T-helper 17 cell (primary cell): ENCODE results near the gene ZNRF1. TPM values are rescaled to one million over a fixed set of nuclear protein-coding genes. Genes with fewer than 3 reads are reported as not detected.
A peak's percentile ranks its signal among the peaks of the same experiment; 100 is the strongest.

ENCODE experiments used
- ATAC-seq: fragments of 150-1000 bp; cut with Tn5 transposase; 2 replicates; pipeline ENCODE4 v1.10.0; 2021; ENCODE audit warnings: mild to moderate bottlenecking, moderate library complexity
- DNase-seq, 3 donors: peaks; one replicate each; pipeline versions ENCODE4 v3.0.0 to v3.0.0-alpha.2; 2020 to 2021
- H3K9me3 ChIP-seq: one replicate; pipeline ENCODE4 v1.7.0; 2013; ENCODE audit warnings: low read length, mild to moderate bottlenecking; ENCODE audit not compliant: control insufficient read depth, poor library complexity, severe bottlenecking
- H3K27ac Mint-ChIP-seq: one replicate; pipeline ENCODE4 v1.8.0; 2022; ENCODE audit warnings: mild to moderate bottlenecking, moderate library complexity, mixed read lengths
- H3K27me3 Mint-ChIP-seq: one replicate; pipeline ENCODE4 v1.8.0; 2022; ENCODE audit warnings: mixed read lengths
- H3K36me3 Mint-ChIP-seq: one replicate; pipeline ENCODE4 v1.8.0; 2022; ENCODE audit warnings: low read depth, mixed read lengths
- H3K4me1 Mint-ChIP-seq: one replicate; pipeline ENCODE4 v1.8.0; 2022; ENCODE audit warnings: mild to moderate bottlenecking, mixed read lengths
- H3K4me3 Mint-ChIP-seq: one replicate; pipeline ENCODE4 v1.8.0; 2022; ENCODE audit warnings: mild to moderate bottlenecking, moderate library complexity, mixed read lengths
- total RNA-seq, 4 donors: library from RNA in 2 of 4; stranded (reverse) in 2 of 4; gene quantifications; one replicate each; pipeline ENCODE4 v1.2.3 and lab custom pipeline; 2022 to 2026

The ZNRF1 gene
- total RNA-seq, 2 donors from 2014 or later, result 10.7 to 18.1 TPM

- DNase-seq (no peak), ATAC-seq (peak; percentile 16)
- H3K27ac Mint-ChIP-seq, result peak overlapping the region; percentile 85
- no peaks in the 10 kb centered on the region for H3K9me3 ChIP-seq
- H3K4me3 Mint-ChIP-seq, result peak overlapping the region; percentile 41
- no peaks in the 10 kb centered on the region for H3K36me3 Mint-ChIP-seq
- H3K4me1 Mint-ChIP-seq, result peaks cover 22% of the 10 kb centered on the region
- H3K27me3 Mint-ChIP-seq, result no peaks in the 10 kb centered on the region
Measured at GRCh38 chr16:75062135-75062975, 63.5 kb downstream of the ZNRF1 start.

GRCh38 chr16:75062976-75063346, 64.1 kb downstream of the ZNRF1 start:
- ATAC-seq, result no peak
- Mint-ChIP-seq H3K27ac (peak overlapping the region; percentile 85), H3K36me3 (no peaks in the 10 kb centered on the region), H3K4me1 (peaks cover 22% of the 10 kb centered on the region), H3K27me3 (no peaks in the 10 kb centered on the region), H3K4me3 (peak overlapping the region; percentile 41)
- no peaks in the 10 kb centered on the region for H3K9me3 ChIP-seq
- DNase-seq, result no peak

GRCh38 chr16:75063549-75064088, 64.8 kb downstream of the ZNRF1 start:
- no peaks in the 10 kb centered on the region for H3K9me3 ChIP-seq
- Mint-ChIP-seq H3K36me3 (no peaks in the 10 kb centered on the region), H3K4me1 (peaks cover 22% of the 10 kb centered on the region), H3K27ac (peak overlapping the region; percentile 85), H3K4me3 (peak overlapping the region; percentile 56), H3K27me3 (no peaks in the 10 kb centered on the region)
- DNase-seq, result no peak
- ATAC-seq, result no peak

GRCh38 chr16:75064403-75065148, 65.8 kb downstream of the ZNRF1 start:
- no peaks in the 10 kb centered on the region for H3K27me3 Mint-ChIP-seq
- H3K4me3 Mint-ChIP-seq, result peak overlapping the region; percentile 79
- ATAC-seq, result peak; percentile 63
- DNase-seq, result no peak
- H3K27ac Mint-ChIP-seq, result peak overlapping the region; percentile 85
- H3K4me1 Mint-ChIP-seq, result peaks cover 24% of the 10 kb centered on the region
- no peaks in the 10 kb centered on the region for H3K9me3 ChIP-seq
- H3K36me3 Mint-ChIP-seq, result no peaks in the 10 kb centered on the region

- Mint-ChIP-seq H3K4me1 (peaks cover 24% of the 10 kb centered on the region), H3K27me3 (no peaks in the 10 kb centered on the region), H3K36me3 (no peaks in the 10 kb centered on the region), H3K27ac (peak overlapping the region; percentile 85), H3K4me3 (peak overlapping the region; percentile 79)
- DNase-seq, result peak in 1 of 3 donors; percentile 18
- peak; percentile 81 for ATAC-seq
- H3K9me3 ChIP-seq, result no peaks in the 10 kb centered on the region
Measured at GRCh38 chr16:75065149-75065505, 66.3 kb downstream of the ZNRF1 start.

- Mint-ChIP-seq H3K27ac (peak overlapping the region; percentile 85), H3K27me3 (no peaks in the 10 kb centered on the region), H3K36me3 (no peaks in the 10 kb centered on the region), H3K4me3 (no peak overlapping the region), H3K4me1 (peaks cover 28% of the 10 kb centered on the region)
- H3K9me3 ChIP-seq, result no peaks in the 10 kb centered on the region
- ATAC-seq (no peak), DNase-seq (no peak)
Measured at GRCh38 chr16:75065521-75066149, 66.8 kb downstream of the ZNRF1 start.

GRCh38 chr16:75066861-75067447, 68.1 kb downstream of the ZNRF1 start:
- H3K36me3 Mint-ChIP-seq, result no peaks in the 10 kb centered on the region
- no peaks in the 10 kb centered on the region for H3K9me3 ChIP-seq
- ATAC-seq (no peak), DNase-seq (no peak)
- no peak overlapping the region for H3K4me3 Mint-ChIP-seq
- peaks cover 25% of the 10 kb centered on the region for H3K4me1 Mint-ChIP-seq
- no peak overlapping the region for H3K27ac Mint-ChIP-seq
- no peaks in the 10 kb centered on the region for H3K27me3 Mint-ChIP-seq

GRCh38 chr16:75068085-75069031, 69.5 kb downstream of the ZNRF1 start:
- Mint-ChIP-seq H3K27me3 (no peaks in the 10 kb centered on the region), H3K27ac (peak overlapping the region; percentile 71), H3K4me3 (no peak overlapping the region), H3K36me3 (no peaks in the 10 kb centered on the region), H3K4me1 (peaks cover 30% of the 10 kb centered on the region)
- DNase-seq, result no peak
- ATAC-seq, result no peak
- H3K9me3 ChIP-seq, result no peaks in the 10 kb centered on the region

- Mint-ChIP-seq H3K4me3 (no peak overlapping the region), H3K4me1 (peaks cover 33% of the 10 kb centered on the region)
- no peak for DNase-seq
Measured at GRCh38 chr16:75070012-75070841, 71.4 kb downstream of the ZNRF1 start.

GRCh38 chr16:75071621-75072020, 72.8 kb downstream of the ZNRF1 start:
- H3K9me3 ChIP-seq, result no peaks in the 10 kb centered on the region
- Mint-ChIP-seq H3K4me3 (no peak overlapping the region), H3K4me1 (peaks cover 42% of the 10 kb centered on the region), H3K36me3 (peaks cover 2% of the 10 kb centered on the region), H3K27ac (peak overlapping the region; percentile 97), H3K27me3 (no peaks in the 10 kb centered on the region)
- ATAC-seq (no peak), DNase-seq (no peak)

More at GRCh38 chr16:75070012-75070841, 71.4 kb downstream of the ZNRF1 start:
- H3K27ac Mint-ChIP-seq, result peak overlapping the region; percentile 97
- H3K36me3 Mint-ChIP-seq, result no peaks in the 10 kb centered on the region
- H3K9me3 ChIP-seq, result no peaks in the 10 kb centered on the region
- no peaks in the 10 kb centered on the region for H3K27me3 Mint-ChIP-seq
- ATAC-seq, result no peak

- no peak for DNase-seq
- H3K9me3 ChIP-seq, result no peaks in the 10 kb centered on the region
- Mint-ChIP-seq H3K27me3 (no peaks in the 10 kb centered on the region), H3K4me3 (no peak overlapping the region), H3K36me3 (peaks cover 2% of the 10 kb centered on the region), H3K27ac (peak overlapping the region; percentile 97), H3K4me1 (peaks cover 43% of the 10 kb centered on the region)
- no peak for ATAC-seq
Measured at GRCh38 chr16:75072239-75072947, 73.6 kb downstream of the ZNRF1 start.
